Measurements from ENCODE around the gene OR5B3. TPM values are rescaled to one million over a fixed set of nuclear protein-coding genes. Genes with fewer than 3 reads are reported as not detected.

Gene OR5B3
- not detected in 2 replicates for total RNA-seq

GRCh38 chr11:58406774-58407173 lies at the start of gene OR5B3:
OR5B3 (minus strand) TSS chr11:58406874; CDS start chr11:58403409, 3,465 bp downstream.

GRCh38 chr11:58442136-58442535 lies 35.5 kb upstream of the OR5B3 start, which contains the start of gene OR5B12:
OR5B12 (minus strand) TSS chr11:58442236; CDS start chr11:58440151, 2,085 bp downstream.

GRCh38 chr11:58428021-58428420 lies 21.3 kb upstream of the OR5B3 start, which contains the start of gene OR5B2:
OR5B2 (minus strand) TSS chr11:58428121; CDS start chr11:58423261, 4,860 bp downstream.

GRCh38 chr11:58358969-58359368 lies 47.7 kb downstream of the OR5B3 start, which contains the start of gene OR5B17:
OR5B17 (minus strand) TSS chr11:58359069; CDS start chr11:58359069, 0 bp downstream.

Other genes with a start within 250 kb of the OR5B3 start
- not detected in 2 replicates for gene OR9Q2, start 217.8 kb downstream of the OR5B3 start, total RNA-seq
- not detected in 2 replicates for gene OR1S2, start 202.7 kb downstream of the OR5B3 start, total RNA-seq
- gene OR1S1, start 194.2 kb downstream of the OR5B3 start, total RNA-seq: not detected in 2 replicates
- gene OR10Q1, start 178.0 kb downstream of the OR5B3 start, total RNA-seq: not detected in 2 replicates
- gene OR10W1, start 138.6 kb downstream of the OR5B3 start, total RNA-seq: not detected in 2 replicates
- not detected in 2 replicates for gene OR5B17, start 47.8 kb downstream of the OR5B3 start, total RNA-seq
- not detected in 2 replicates for gene OR5B2, start 21.2 kb upstream of the OR5B3 start, total RNA-seq
- not detected in 2 replicates for gene OR5B12, start 35.4 kb upstream of the OR5B3 start, total RNA-seq
- 2.0 TPM in 1 of 2 replicates, not detected in the other for gene OR5B21, start 101.2 kb upstream of the OR5B3 start, total RNA-seq
- gene LPXN, start 169.0 kb upstream of the OR5B3 start, total RNA-seq: 30.6 and 137 TPM in 2 replicates
- 80.8 and 91.1 TPM in 2 replicates for gene ZFP91, start 172.2 kb upstream of the OR5B3 start, total RNA-seq
- gene CNTF, start 215.8 kb upstream of the OR5B3 start, total RNA-seq: 2.4 and 4.9 TPM in 2 replicates

Data from placental pericyte (primary cell).